Chondrocyte (in vitro differentiated cells): ENCODE measurements around the gene MYBBP1A. TPM values are rescaled to one million over a fixed set of nuclear protein-coding genes. Genes with fewer than 3 reads are reported as not detected.

Experiments
- DNase-seq: peaks from one replicate; pipeline ENCODE4 v3.0.0; 2021; ENCODE audit warnings: mixed read lengths, low spot score
- H3K27ac Mint-ChIP-seq: one replicate; pipeline ENCODE4 v1.8.0; 2021; ENCODE audit warnings: mild to moderate bottlenecking, moderate library complexity, mixed read lengths; ENCODE audit not compliant: unreplicated experiment
- H3K27me3 Mint-ChIP-seq: 2 replicates; pipeline ENCODE4 v1.8.0; 2021; ENCODE audit warnings: low read depth, mixed read lengths
- H3K36me3 Mint-ChIP-seq: 2 replicates; pipeline ENCODE4 v1.8.0; 2021; ENCODE audit warnings: low read depth, mixed read lengths
- H3K4me1 Mint-ChIP-seq: 2 replicates; pipeline ENCODE4 v1.8.0; 2021; ENCODE audit warnings: low read depth, mild to moderate bottlenecking, mixed read lengths
- H3K4me3 Mint-ChIP-seq: one replicate; pipeline ENCODE4 v1.8.0; 2021; ENCODE audit warnings: mild to moderate bottlenecking, moderate library complexity, mixed read lengths; ENCODE audit not compliant: unreplicated experiment
- H3K9me3 Mint-ChIP-seq: 2 replicates; pipeline ENCODE4 v1.8.0; 2021; ENCODE audit warnings: low read depth, mixed read lengths
- total RNA-seq: library from RNA; stranded (reverse); gene quantifications from 3 replicates; pipeline ENCODE4 v1.2.1, GENCODE V29; 2021
- TF ChIP-seq, protein P1 (sequence below): fragments of 200-600 bp; sonication (generic); IDR thresholded peaks from 2 replicates; pipeline ENCODE4 v1.5.0; 2021; ENCODE audit warnings: antibody characterized with exemption, mild to moderate bottlenecking, moderate library complexity

MYBBP1A gene
- total RNA-seq, 1 donor from 2014 or later: 33.6 TPM

- Mint-ChIP-seq H3K4me1 (peaks cover 4% of the 10 kb centered on the region), H3K27me3 (peaks cover 39% of the 10 kb centered on the region), H3K36me3 (no peaks in the 10 kb centered on the region), H3K4me3 (no peak overlapping the region), H3K27ac (no peak overlapping the region), H3K9me3 (no peaks in the 10 kb centered on the region)
- no peak for DNase-seq
- TF ChIP-seq, protein P1, sequence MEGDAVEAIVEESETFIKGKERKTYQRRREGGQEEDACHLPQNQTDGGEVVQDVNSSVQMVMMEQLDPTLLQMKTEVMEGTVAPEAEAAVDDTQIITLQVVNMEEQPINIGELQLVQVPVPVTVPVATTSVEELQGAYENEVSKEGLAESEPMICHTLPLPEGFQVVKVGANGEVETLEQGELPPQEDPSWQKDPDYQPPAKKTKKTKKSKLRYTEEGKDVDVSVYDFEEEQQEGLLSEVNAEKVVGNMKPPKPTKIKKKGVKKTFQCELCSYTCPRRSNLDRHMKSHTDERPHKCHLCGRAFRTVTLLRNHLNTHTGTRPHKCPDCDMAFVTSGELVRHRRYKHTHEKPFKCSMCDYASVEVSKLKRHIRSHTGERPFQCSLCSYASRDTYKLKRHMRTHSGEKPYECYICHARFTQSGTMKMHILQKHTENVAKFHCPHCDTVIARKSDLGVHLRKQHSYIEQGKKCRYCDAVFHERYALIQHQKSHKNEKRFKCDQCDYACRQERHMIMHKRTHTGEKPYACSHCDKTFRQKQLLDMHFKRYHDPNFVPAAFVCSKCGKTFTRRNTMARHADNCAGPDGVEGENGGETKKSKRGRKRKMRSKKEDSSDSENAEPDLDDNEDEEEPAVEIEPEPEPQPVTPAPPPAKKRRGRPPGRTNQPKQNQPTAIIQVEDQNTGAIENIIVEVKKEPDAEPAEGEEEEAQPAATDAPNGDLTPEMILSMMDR: no peak
These were observed 32.0 kb upstream of the MYBBP1A start for GRCh38 chr17:4587195-4587594.

DNA sequence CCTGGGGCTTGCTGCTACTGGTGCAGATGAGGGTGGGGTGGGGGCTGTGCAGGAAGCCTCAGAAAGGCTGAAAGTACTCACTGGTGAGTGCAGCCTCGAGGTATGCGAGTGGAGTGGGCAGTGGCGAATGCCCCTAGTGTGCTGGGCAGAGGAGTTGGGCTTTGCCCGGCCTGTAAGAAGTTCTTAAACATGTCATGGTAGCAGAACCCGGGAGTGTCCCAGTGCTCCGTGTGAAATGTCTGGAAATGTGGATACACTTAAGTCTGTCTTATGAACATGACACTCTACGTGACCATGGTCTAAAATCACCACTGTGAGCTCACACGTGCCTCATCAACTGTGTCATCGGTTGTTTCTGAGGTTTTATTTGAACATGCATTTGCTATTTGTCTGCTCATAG is 30.9 kb upstream of the MYBBP1A start:
- Mint-ChIP-seq H3K27ac (no peak overlapping the region), H3K27me3 (peaks cover 48% of the 10 kb centered on the region), H3K9me3 (no peaks in the 10 kb centered on the region), H3K4me3 (no peak overlapping the region), H3K36me3 (no peaks in the 10 kb centered on the region), H3K4me1 (peaks cover 4% of the 10 kb centered on the region)
- TF ChIP-seq, protein P1: no peak
- DNase-seq: no peak

DNA sequence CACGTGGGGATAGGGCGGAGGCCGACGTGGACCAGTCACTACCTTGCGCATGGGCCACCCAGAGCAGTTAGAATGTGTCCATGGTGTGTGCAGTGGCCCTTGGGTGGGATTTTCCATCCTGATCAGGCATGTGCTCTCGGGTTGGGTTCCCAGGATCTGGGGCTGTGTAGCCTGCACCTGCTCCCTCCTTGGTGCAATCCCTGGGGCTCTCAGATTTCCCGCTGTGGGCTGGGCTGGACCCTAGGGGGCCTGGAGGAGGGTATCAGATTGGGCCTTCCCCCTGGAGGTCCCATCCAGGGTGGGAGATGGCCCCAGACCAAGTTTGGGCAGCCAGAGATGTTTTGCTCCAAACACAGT is 30.4 kb upstream of the MYBBP1A start:
- peak overlapping the region; percentile 44 for H3K4me3 Mint-ChIP-seq
- DNase-seq: no peak
- H3K9me3 Mint-ChIP-seq: no peaks in the 10 kb centered on the region
- peaks cover 4% of the 10 kb centered on the region for H3K4me1 Mint-ChIP-seq
- no peaks in the 10 kb centered on the region for H3K36me3 Mint-ChIP-seq
- H3K27me3 Mint-ChIP-seq: peaks cover 48% of the 10 kb centered on the region
- H3K27ac Mint-ChIP-seq: no peak overlapping the region
- TF ChIP-seq, protein P1: no peak

GRCh38 chr17:4584917-4585637 is 29.9 kb upstream of the MYBBP1A start:
- Mint-ChIP-seq H3K4me1 (peaks cover 4% of the 10 kb centered on the region), H3K36me3 (no peaks in the 10 kb centered on the region), H3K9me3 (no peaks in the 10 kb centered on the region), H3K27me3 (peaks cover 43% of the 10 kb centered on the region), H3K27ac (no peak overlapping the region), H3K4me3 (peak overlapping the region; percentile 44)
- TF ChIP-seq, protein P1: no peak
- no peak for DNase-seq

- TF ChIP-seq, protein P1: peak; percentile 60
- Mint-ChIP-seq H3K27ac (no peak within 1 kb of the TSS), H3K4me3 (peak within 1 kb of the TSS; percentile 69), H3K9me3 (no peaks in the 10 kb centered on the region), H3K4me1 (peaks cover 4% of the 10 kb centered on the region), H3K27me3 (peaks cover 43% of the 10 kb centered on the region), H3K36me3 (no peaks in the 10 kb centered on the region)
- DNase-seq: no peak
These were observed 29.1 kb upstream of the MYBBP1A start, which contains the start of gene SMTNL2 for GRCh38 chr17:4584101-4584916. SMTNL2 (plus strand) TSS chr17:4584529; CDS start chr17:4584606, 77 bp downstream.
